Measurements from ENCODE around the gene FHIP1A.

- TF ChIP-seq CTCF (IDR thresholded peaks at IDR 0.05), result peak in 5 of 7 experiments; percentile 9 to 56 (median 50)
- peak; percentile 88 to 97 (median 97) for TF ChIP-seq POLR2A (IDR thresholded peaks at IDR 0.05)
Observed at GRCh38 chr4:151408630-151409469, at the start of gene FHIP1A.
